Mucosa of descending colon (tissue), 3 donors: ENCODE results near the gene CFAP210. TPM values are rescaled to one million over a fixed set of nuclear protein-coding genes. Genes with fewer than 3 reads are reported as not detected.
"Not testable (repeated sequence)": the region's sequence is repeated elsewhere in the genome, so short reads cannot be mapped to it uniquely, and the experiment has no call there.

Experiments used
- ATAC-seq: fragments of 200-7000 bp; cut with Tn5 transposase; one replicate; pipeline ENCODE4 v1.9.1; 2020; ENCODE audit warnings: mild to moderate bottlenecking, moderate library complexity
- DNase-seq, 3 donors: peaks; one replicate each; pipeline ENCODE4 v3.0.0-alpha.2; 2020
- H3K36me3 ChIP-seq: fragments of 200-600 bp; one replicate; pipeline ENCODE4 v1.8.0; 2021; ENCODE audit warnings: low read depth, mild to moderate bottlenecking
- H3K4me1 ChIP-seq: fragments of 200-600 bp; one replicate; pipeline ENCODE4 v1.8.0; 2021; ENCODE audit warnings: low read depth, mild to moderate bottlenecking
- H3K4me3 ChIP-seq: fragments of 200-600 bp; one replicate; pipeline ENCODE4 v1.8.0; 2021; ENCODE audit warnings: mild to moderate bottlenecking
- H3K9me3 ChIP-seq: fragments of 200-600 bp; one replicate; pipeline ENCODE4 v1.8.0; 2021; ENCODE audit warnings: mild to moderate bottlenecking
- intact Hi-C, 2 donors: fragments of 100-400 bp; cut with DNase I in 1 of 2; cut with micrococcal nuclease in 1 of 2; formaldehyde crosslinking; loops; one replicate each; pipeline versions ENCODE4 v1.11.0 to v1.11.1; 2022; cut with DNase I, micrococcal nuclease
- total RNA-seq, 3 donors: library from RNA; stranded (reverse); fragmentation: NEBNext Ultra II Directional in 2 of 3; extraction: Animal tissue kit (Norgen Biotek cat#: 25700) in 2 of 3; gene quantifications; one replicate each; pipeline versions ENCODE4 v1.2.1 to v1.2.4, GENCODE V29; 2021 to 2023
- TF ChIP-seq, protein P1 (sequence below): fragments of 200-600 bp; IDR thresholded peaks from one replicate; pipeline ENCODE4 v1.8.0; 2022; ENCODE audit warnings: antibody characterized with exemption, mild to moderate bottlenecking
- donor health status: DM: no; HTN: no; CAD: no; lungs with moderate emphysema.
- donor health status: DM: no; HTN: no; CAD: no.
- donor health status: DM: no; HTN: yes; CAD: no.

Gene CFAP210
- total RNA-seq, 3 donors from 2014 or later, result not detected

DNA sequence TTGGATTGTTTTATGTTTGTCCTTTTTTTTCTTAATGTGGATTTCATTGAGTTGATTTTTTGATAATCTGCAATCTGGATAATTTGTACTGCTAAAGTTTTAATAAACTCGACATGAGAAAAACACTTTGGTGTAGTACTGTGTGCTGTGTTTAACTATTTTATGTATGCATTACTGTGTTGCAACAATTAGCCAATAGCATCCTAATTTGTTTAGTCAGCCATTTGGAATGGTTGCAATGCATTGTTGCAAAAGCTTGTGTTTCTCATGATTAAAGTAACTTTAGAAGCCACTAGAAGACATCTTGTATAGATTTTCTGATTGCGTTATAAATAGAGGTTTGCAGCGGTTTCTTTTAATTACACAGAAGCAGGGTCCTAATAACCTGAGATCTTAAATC, 56.6 kb downstream of the CFAP210 start:
- ATAC-seq (no peak), DNase-seq (no peak)
- TF ChIP-seq, protein P1, sequence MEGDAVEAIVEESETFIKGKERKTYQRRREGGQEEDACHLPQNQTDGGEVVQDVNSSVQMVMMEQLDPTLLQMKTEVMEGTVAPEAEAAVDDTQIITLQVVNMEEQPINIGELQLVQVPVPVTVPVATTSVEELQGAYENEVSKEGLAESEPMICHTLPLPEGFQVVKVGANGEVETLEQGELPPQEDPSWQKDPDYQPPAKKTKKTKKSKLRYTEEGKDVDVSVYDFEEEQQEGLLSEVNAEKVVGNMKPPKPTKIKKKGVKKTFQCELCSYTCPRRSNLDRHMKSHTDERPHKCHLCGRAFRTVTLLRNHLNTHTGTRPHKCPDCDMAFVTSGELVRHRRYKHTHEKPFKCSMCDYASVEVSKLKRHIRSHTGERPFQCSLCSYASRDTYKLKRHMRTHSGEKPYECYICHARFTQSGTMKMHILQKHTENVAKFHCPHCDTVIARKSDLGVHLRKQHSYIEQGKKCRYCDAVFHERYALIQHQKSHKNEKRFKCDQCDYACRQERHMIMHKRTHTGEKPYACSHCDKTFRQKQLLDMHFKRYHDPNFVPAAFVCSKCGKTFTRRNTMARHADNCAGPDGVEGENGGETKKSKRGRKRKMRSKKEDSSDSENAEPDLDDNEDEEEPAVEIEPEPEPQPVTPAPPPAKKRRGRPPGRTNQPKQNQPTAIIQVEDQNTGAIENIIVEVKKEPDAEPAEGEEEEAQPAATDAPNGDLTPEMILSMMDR, result no peak
- H3K4me3 ChIP-seq, result no peak overlapping the region
- H3K36me3 ChIP-seq, result peaks cover 5% of the 10 kb centered on the region
- no peaks in the 10 kb centered on the region for H3K4me1 ChIP-seq
- intact Hi-C loops, result no loop called here
- H3K9me3 ChIP-seq, result no peaks in the 10 kb centered on the region

- no peak for ATAC-seq
- H3K9me3 ChIP-seq, result no peaks in the 10 kb centered on the region
- peaks cover 5% of the 10 kb centered on the region for H3K36me3 ChIP-seq
- TF ChIP-seq, protein P1, result no peak
- no peaks in the 10 kb centered on the region for H3K4me1 ChIP-seq
- no peak overlapping the region for H3K4me3 ChIP-seq
- intact Hi-C loops, result no loop called here
- DNase-seq, result no peak
Observed at GRCh38 chr2:169636440-169637097, 57.6 kb downstream of the CFAP210 start.

DNA sequence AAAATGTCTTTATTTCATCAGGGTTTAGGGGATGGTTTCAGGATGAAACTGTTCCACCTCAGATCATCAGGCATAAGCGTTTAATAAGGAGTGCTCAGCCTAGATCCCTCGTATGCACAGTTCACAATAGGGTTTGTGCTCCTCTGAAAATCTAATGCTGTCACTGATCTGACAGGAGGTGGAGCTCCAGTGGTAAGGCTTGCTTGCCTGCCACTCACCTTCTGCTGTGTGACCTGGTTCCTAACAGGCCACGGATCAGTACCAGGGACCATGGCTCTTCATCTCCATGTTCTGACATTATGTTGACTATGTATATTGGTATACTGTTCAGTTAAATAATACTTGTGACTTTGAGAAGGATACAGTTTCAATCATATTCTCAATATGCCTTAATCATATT, 68.4 kb downstream of the CFAP210 start:
- no peaks in the 10 kb centered on the region for H3K9me3 ChIP-seq
- TF ChIP-seq, protein P1, result no peak
- H3K4me1 ChIP-seq, result no peaks in the 10 kb centered on the region
- DNase-seq, result no peak
- intact Hi-C loops, result no loop called here
- no peaks in the 10 kb centered on the region for H3K36me3 ChIP-seq
- H3K4me3 ChIP-seq, result no peak overlapping the region
- no peak for ATAC-seq

GRCh38 chr2:169623235-169623634, 71.0 kb downstream of the CFAP210 start:
- intact Hi-C loops, result no loop called here
- TF ChIP-seq, protein P1, result no peak
- no peak overlapping the region for H3K4me3 ChIP-seq
- no peaks in the 10 kb centered on the region for H3K9me3 ChIP-seq
- no peaks in the 10 kb centered on the region for H3K36me3 ChIP-seq
- no peaks in the 10 kb centered on the region for H3K4me1 ChIP-seq
- ATAC-seq (no peak), DNase-seq (no peak)

GRCh38 chr2:169620509-169620908, 73.7 kb downstream of the CFAP210 start:
- no peaks in the 10 kb centered on the region for H3K4me1 ChIP-seq
- H3K9me3 ChIP-seq, result no peaks in the 10 kb centered on the region
- no peak for DNase-seq
- intact Hi-C loops, result no loop called here
- H3K36me3 ChIP-seq, result peaks cover 6% of the 10 kb centered on the region
- TF ChIP-seq, protein P1, result no peak
- no peak overlapping the region for H3K4me3 ChIP-seq
- ATAC-seq, result no peak

- H3K36me3 ChIP-seq, result peaks cover 10% of the 10 kb centered on the region
- H3K9me3 ChIP-seq, result no peaks in the 10 kb centered on the region
- intact Hi-C loops, result no loop called here
- DNase-seq, result no peak
- no peak overlapping the region for H3K4me3 ChIP-seq
- no peaks in the 10 kb centered on the region for H3K4me1 ChIP-seq
- ATAC-seq, result no peak
- TF ChIP-seq, protein P1, result no peak
Observed at GRCh38 chr2:169619946-169620345, 74.3 kb downstream of the CFAP210 start.

DNA sequence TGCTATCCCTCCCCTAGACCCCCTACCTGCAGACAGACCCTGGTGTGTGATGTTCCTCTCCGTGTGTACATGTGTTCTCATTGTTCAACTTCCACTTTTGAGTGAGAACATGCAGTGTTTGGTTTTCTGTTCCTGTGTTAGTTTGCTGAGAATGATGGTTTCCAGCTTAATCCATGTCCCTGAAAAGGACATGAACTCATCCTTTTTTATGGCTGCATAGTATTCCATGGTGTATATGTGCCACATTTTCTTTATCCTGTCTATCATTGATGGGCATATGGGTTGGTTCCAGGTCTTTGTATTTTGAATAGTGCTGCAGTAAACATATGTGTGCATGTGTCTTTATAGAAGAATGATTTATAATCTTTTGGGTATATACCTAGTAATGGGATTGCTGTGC, 78.2 kb downstream of the CFAP210 start:
- H3K4me3 ChIP-seq, H3K36me3 ChIP-seq, DNase-seq, H3K9me3 ChIP-seq, intact Hi-C loops, H3K4me1 ChIP-seq, ATAC-seq: not testable (repeated sequence)
